ENCODE results near the gene RAB1B.
A peak's percentile ranks its signal among the peaks of the same experiment; 100 is the strongest.

Gene RAB1B

GRCh38 chr11:66262191-66262590 lies 6.2 kb upstream of the RAB1B start:
- no peak overlapping the region for H3K4me3 ChIP-seq (ENCODE audit: low read length)
- TF ChIP-seq, protein P1, sequence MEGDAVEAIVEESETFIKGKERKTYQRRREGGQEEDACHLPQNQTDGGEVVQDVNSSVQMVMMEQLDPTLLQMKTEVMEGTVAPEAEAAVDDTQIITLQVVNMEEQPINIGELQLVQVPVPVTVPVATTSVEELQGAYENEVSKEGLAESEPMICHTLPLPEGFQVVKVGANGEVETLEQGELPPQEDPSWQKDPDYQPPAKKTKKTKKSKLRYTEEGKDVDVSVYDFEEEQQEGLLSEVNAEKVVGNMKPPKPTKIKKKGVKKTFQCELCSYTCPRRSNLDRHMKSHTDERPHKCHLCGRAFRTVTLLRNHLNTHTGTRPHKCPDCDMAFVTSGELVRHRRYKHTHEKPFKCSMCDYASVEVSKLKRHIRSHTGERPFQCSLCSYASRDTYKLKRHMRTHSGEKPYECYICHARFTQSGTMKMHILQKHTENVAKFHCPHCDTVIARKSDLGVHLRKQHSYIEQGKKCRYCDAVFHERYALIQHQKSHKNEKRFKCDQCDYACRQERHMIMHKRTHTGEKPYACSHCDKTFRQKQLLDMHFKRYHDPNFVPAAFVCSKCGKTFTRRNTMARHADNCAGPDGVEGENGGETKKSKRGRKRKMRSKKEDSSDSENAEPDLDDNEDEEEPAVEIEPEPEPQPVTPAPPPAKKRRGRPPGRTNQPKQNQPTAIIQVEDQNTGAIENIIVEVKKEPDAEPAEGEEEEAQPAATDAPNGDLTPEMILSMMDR (conservative IDR thresholded peaks at IDR 0.05; ENCODE audit: low read length), result no peak
- DNase-seq (ENCODE audit: low read depth), result no peak

GRCh38 chr11:66262696-66263095 lies 5.7 kb upstream of the RAB1B start:
- DNase-seq (ENCODE audit: low read depth), result no peak
- H3K4me3 ChIP-seq (ENCODE audit: low read length), result no peak overlapping the region
- TF ChIP-seq, protein P1 (conservative IDR thresholded peaks at IDR 0.05; ENCODE audit: low read length), result no peak

GRCh38 chr11:66263231-66263630 lies 5.2 kb upstream of the RAB1B start:
- no peak for DNase-seq (ENCODE audit: low read depth)
- TF ChIP-seq, protein P1 (conservative IDR thresholded peaks at IDR 0.05; ENCODE audit: low read length), result no peak
- H3K4me3 ChIP-seq (ENCODE audit: low read length), result no peak overlapping the region

- TF ChIP-seq, protein P1 (conservative IDR thresholded peaks at IDR 0.05; ENCODE audit: low read length), result no peak
- no peak for DNase-seq (ENCODE audit: low read depth)
- H3K4me3 ChIP-seq (ENCODE audit: low read length), result no peak overlapping the region
These were observed 4.7 kb upstream of the RAB1B start for GRCh38 chr11:66263785-66264184.

- TF ChIP-seq, protein P1 (conservative IDR thresholded peaks at IDR 0.05; ENCODE audit: low read length), result no peak
- no peak for DNase-seq (ENCODE audit: low read depth)
- H3K4me3 ChIP-seq (ENCODE audit: low read length), result no peak overlapping the region
These were observed 4.1 kb upstream of the RAB1B start for GRCh38 chr11:66264383-66264782.

DNA sequence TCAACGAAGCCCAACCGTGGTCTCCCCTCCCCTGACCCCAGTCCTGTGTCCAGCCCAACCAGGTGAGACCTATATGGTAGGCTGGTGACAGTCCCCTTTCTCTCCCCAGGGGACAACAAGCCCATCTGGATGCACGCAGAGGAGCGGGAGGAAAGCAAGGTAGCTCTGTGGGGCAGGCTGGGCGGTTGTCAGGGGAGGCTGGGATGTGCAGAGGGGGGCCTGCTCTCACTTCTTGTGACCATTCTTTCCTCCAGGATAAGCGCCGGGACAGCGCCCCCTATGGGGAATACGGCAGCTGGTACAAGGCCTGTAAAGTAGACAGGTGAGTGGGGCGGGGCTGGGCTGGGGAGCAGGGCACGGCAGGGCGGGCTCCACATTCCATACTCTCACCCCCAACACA lies 3.5 kb upstream of the RAB1B start:
- TF ChIP-seq, protein P1 (conservative IDR thresholded peaks at IDR 0.05; ENCODE audit: low read length), result peak; percentile 20
- no peak for DNase-seq (ENCODE audit: low read depth)
- H3K4me3 ChIP-seq (ENCODE audit: low read length), result no peak overlapping the region

DNA sequence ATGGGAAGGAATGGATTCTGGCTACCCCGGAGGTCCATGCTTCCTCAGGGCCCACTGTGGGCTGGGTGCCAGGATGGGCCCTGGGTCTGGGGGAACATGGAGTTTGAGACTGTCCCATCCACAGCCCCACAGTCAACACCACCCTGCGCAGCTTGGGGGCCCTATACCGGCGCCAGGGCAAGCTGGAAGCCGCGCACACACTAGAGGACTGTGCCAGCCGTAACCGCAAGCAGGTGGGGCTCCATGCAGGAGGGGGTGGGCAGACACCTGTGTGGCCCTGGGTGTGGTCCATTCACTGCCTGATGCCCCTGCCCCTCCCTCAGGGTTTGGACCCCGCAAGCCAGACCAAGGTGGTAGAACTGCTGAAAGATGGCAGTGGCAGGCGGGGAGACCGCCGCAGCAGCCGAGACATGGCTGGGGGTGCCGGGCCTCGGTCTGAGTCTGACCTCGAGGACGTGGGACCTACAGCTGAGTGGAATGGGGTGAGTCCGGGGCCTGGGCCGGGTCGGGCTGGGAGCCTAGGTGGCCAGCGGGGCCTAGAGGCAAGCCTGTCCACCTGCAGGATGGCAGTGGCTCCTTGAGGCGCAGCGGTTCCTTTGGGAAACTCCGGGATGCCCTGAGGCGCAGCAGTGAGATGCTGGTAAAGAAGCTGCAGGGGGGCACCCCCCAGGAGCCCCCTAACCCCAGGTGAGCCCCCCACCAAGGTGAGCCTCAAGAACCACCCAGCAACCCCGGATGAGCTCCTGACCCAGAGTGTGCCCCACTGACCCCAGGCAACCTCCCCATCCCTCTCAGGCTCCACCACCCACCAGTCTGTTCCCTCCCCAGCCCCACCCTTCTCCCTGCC lies 2.7 kb upstream of the RAB1B start:
- H3K4me3 ChIP-seq (ENCODE audit: low read length), result no peak overlapping the region
- TF ChIP-seq, protein P1 (conservative IDR thresholded peaks at IDR 0.05; ENCODE audit: low read length), result no peak
- no peak for DNase-seq (ENCODE audit: low read depth)

Measured in AG10803 (cell line).